HL-60/S4 treated with phorbol 12-myristate 13-acetate at 8.2 ng/mL for 4 days and 3 days (cell line): Measurements from ENCODE around the gene EXOSC5.
"Not testable (repeated sequence)": the region's sequence is repeated elsewhere in the genome, so short reads cannot be mapped to it uniquely, and the experiment has no call there.

Experiments used
- in situ Hi-C: fragments of 300-500 bp; cut with MboI; formaldehyde crosslinking; loops from 2 replicates; pipeline ENCODE4 v1.15.0; 2022; ENCODE audit warnings: low sequenced_read_pairs

Gene EXOSC5

DNA sequence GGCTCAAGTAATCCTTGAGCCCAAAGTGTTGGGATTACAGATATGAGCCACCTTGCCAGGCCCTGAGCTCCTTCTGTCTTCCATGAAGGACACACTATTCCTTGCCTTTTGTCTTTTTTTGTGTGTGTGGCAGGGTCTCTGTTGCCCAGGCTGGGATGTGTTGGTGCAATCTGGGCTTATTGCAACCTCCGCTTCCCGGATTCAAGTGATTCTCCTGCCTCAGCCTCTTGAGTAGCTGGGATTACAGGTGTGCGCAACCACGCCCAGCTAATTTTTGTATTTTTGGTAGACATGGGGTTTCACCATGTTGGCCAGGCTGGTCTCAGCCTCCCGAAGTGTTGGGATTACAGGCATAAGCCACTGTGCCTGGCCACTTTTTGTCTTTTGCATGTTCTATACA, 11.7 kb upstream of the EXOSC5 start:
- in situ Hi-C loops = not testable (repeated sequence)

GRCh38 chr19:41408256-41408655, 11.1 kb upstream of the EXOSC5 start:
- in situ Hi-C loops = no loop called here

DNA sequence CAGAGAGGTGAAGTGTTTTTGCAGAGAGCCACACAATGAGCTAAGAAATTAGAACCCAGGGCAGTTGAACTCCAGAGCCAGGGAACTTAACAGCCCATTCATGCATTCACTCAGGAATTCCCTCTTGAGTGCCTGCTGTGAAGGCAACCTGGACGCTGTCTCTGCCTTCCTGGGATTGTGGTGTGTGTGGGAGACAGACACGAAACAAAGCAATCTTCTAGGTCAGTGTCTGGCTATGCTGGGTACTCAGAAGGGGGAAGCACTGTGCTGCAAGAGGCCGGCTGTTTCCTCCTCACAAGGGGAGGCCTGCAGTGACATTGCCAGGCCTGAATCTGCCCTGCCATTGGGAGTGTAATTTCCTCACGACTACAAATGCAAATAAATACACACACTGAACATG, 10.1 kb upstream of the EXOSC5 start:
- in situ Hi-C loops = no loop called here

GRCh38 chr19:41405776-41406175, 8.6 kb upstream of the EXOSC5 start:
- in situ Hi-C loops = no loop called here

DNA sequence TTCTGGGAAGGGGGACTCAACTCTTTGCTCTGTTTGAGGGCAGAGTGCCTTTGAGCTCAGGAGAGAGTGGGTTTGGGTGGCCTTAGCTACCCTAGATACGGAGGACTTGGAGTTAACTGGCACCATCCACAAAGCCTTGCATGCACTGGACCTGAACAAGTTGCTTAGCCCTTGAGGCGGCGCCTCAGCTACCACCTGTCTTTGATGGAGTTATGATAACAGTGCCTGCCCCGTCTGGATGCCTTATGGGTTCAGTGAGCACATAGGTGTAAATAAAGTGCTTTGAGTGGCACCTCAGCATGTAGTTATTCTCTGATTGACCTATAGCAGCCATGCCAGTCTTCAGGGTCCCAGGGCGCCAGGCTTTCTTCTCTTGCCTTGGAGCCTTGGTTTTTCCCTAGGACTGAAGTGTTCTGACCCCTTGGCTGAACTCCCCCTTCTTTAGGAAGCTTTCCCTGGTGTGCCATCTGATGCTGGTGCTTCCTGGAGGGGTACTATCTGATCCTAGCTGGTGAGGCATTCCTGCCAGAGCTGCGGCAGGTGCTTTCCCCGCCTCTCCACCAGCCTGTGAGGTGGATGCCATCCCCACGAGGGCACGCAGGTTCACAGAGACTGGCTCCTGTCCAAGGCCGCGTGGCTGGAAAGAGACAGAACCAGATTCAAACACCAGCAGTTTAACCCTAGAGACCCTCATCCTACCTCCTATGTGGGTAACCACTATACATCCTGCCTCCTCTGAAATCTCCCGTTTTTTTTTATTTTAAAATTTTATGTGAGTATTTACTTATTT, 6.2 kb upstream of the EXOSC5 start:
- in situ Hi-C loops = no loop called here

DNA sequence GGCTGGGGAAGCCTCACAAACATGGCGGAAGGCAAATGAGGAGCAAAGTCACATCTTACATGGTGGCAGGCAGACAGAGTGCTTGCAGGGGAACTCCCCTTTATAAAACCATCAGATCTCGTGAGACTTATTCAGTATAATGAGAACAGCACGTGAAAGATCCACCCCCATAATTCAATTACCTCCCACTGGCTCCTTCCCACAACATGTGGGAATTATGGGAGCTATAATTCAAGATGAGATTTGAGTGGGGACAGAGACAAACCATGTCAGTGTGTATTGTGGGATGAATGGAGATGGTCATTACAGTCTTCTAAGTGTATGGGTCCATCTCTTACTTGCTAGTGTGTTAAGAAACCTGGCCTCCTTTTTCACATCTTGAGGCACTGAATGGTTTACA, 4.9 kb upstream of the EXOSC5 start:
- in situ Hi-C loops = no loop called here

- in situ Hi-C loops = no loop called here
Observed at GRCh38 chr19:41401483-41401882, 4.3 kb upstream of the EXOSC5 start.

DNA sequence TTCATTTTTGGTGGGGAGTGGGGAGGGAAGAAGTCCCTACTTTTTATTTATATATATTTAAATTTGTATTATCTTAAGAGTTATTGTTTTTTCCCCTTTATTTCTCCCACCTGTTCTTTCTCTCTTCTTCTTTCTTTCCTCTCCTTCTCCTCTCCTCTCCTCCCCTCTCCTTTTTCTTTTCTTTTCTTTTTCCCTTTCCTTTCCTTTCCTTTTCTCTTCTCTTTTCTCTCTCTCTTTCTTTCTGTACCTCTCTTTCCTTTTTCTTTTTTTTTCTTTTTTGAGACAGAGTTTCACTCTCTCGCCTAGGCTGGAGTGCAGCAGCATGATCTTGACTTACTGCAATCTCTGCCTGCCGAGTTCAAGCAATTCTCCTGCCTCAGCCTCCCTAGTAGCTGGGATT, 2.4 kb upstream of the EXOSC5 start:
- in situ Hi-C loops = no loop called here

- in situ Hi-C loops = no loop called here
Observed at GRCh38 chr19:41399091-41399490, 1.9 kb upstream of the EXOSC5 start.

DNA sequence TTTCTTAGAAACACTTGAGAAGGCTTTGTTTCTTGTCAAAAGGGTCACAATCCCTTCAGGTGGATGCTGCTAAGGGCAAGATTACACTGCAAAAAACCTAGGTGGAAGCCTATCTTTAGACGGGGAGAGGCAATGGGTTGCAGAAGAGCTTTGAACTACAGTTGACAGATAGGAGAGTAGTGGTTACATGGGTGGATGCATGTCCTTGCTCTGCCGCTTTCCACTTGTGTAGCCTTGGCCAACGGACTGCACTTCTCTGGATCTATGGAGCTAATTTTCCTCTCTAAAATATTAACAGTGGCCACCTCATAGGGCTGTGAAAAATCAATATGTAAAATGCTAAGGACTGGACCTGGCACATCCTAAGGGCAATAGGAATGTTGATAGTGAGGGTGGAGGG, 1.4 kb upstream of the EXOSC5 start:
- in situ Hi-C loops = no loop called here

- in situ Hi-C loops = no loop called here
Observed at GRCh38 chr19:41398050-41398418, 875 bp upstream of the EXOSC5 start.

GRCh38 chr19:41395355-41395754, 1.8 kb downstream of the EXOSC5 start:
- in situ Hi-C loops = no loop called here

GRCh38 chr19:41392775-41393174, 4.4 kb downstream of the EXOSC5 start:
- in situ Hi-C loops = no loop called here

DNA sequence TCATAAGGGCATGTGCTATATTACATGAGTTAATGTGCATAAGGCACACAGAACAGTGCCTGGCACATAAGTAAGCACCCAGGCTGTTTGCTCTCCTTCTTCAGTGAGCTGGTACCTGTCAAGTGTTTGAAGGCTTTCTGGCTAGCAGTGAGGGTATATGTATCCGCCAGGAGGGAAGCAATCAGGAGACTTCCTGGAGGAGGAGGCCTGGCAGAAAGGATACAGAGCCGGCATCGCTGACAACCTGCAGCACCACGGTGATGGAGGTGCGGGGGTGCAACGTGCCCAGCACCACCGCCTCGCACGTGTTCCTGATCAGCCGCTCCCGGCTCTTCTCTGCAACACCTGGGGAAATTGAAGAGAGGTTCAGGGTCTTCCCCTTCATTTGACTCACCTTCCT, 5.5 kb downstream of the EXOSC5 start:
- in situ Hi-C loops = no loop called here

GRCh38 chr19:41386442-41386841, 10.7 kb downstream of the EXOSC5 start:
- in situ Hi-C loops = no loop called here

- in situ Hi-C loops = no loop called here
Observed at GRCh38 chr19:41384351-41384750, 12.8 kb downstream of the EXOSC5 start.

- in situ Hi-C loops = not testable (repeated sequence)
Observed at GRCh38 chr19:41381536-41381935, 15.6 kb downstream of the EXOSC5 start.

GRCh38 chr19:41377977-41378709, 19.0 kb downstream of the EXOSC5 start:
- in situ Hi-C loops = no loop called here

DNA sequence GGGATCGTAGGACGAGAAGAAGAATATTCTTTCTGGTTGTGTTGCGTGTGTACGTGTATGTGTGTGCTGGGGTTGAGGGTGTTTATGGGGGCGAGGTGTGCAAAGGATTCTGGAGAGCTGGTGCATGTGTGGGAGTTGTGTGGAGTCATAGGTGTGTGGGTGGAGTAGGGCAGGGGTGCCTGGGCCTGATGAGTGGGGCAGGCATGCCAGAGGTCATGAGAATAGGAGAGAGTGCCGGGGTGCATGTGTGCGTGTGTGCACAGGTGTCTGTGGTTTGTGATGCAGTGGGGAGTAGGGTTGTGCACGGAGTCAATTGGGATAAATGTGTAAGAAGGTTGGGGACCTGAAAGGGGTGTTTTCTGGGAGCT, 20.2 kb downstream of the EXOSC5 start:
- in situ Hi-C loops = no loop called here

- in situ Hi-C loops = no loop called here
Observed at GRCh38 chr19:41376241-41376997, 20.7 kb downstream of the EXOSC5 start, which contains the start of gene TMEM91. Gene TMEM91 (plus strand): TSS chr19:41376533. CDS start chr19:41378310, 1,777 bp downstream.

DNA sequence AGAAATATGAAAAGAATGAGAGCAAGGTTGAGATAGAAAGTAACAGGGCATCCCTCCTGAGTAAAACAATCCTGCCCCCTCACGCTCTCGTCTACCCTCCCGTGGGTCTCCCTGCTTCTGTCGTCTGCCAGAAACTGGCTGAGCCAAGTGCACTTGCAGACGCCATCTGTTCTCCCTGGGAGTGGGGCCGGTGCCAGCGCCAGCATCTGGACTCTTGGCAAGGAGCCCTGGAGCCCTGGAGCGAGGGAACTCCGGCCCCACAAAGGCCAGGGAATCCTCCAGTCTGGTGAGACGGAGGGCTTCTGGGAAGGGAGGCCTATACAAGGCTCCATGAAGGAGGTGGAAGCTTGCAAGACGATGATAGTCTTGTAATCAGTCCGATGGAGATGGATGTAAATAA, 23.2 kb downstream of the EXOSC5 start:
- in situ Hi-C loops = no loop called here

- in situ Hi-C loops = no loop called here
Observed at GRCh38 chr19:41372501-41372900, 24.7 kb downstream of the EXOSC5 start.
